ENCODE results near the gene FAR2. TPM values are rescaled to one million over a fixed set of nuclear protein-coding genes. Genes with fewer than 3 reads are reported as not detected.

The FAR2 gene
- total RNA-seq, 4 donors from 2014 or later, result 8.4 to 16.6 (median 8.8) TPM

- TF ChIP-seq EP300 (IDR thresholded peaks at IDR 0.05) (no peak), POLR2A (IDR thresholded peaks at IDR 0.05) (no peak), CTCF (IDR thresholded peaks at IDR 0.05) (no peak)
- H3K36me3 ChIP-seq, result no peaks in the 10 kb centered on the region
- peaks cover 0 to 4% (median 0%) of the 10 kb centered on the region in 4 donors for H3K9me3 ChIP-seq
- no peaks in the 10 kb centered on the region for H3K27me3 ChIP-seq
- H3K27ac ChIP-seq, result no peak overlapping the region
- DNase-seq (ENCODE audit: low spot score in 2 of 2), result no peak
- no peak overlapping the region for H3K4me3 ChIP-seq
- H3K4me1 ChIP-seq, result no peaks in the 10 kb centered on the region
Measured at GRCh38 chr12:29226616-29227015, 77.5 kb downstream of the FAR2 start.

DNA sequence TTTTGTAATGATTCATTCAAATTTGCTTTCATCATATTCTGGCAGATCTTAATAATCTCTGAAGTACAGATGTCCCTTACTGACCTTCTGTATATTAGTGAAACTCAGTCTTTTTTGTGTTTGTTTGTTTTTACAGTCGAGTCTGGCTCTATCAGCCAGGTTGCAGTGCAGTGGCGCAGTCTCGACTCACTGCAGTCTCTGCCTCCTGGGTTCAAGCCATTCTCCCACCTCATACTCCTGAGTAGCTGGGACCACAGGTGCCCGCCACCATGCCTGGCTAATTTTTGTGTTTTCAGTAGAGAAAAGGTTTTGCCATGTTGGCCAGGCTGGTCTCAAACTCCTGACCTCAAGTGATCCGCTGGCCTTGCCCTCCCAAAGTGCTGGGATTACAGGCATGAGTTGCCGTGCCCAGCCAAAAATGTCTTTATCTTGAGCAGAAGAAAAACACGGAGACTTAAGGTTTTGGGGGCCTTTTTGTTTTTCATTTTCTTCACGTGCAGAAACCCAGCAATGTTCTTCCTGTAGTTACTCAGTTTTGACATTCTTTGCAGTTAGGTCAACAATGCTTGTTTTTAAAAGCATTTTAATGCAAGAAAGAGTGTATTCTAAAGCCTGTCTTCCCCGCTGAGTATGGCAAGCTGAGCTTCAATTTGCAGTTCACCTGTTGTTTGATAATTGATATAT is 79.5 kb downstream of the FAR2 start:
- WGBS, 2 donors, result 59 to 71% methylated on average over 9 of the region's 9 CpGs
- H3K9me3 ChIP-seq, result no peaks in the 10 kb centered on the region
- DNase-seq (ENCODE audit: low spot score in 2 of 2), result no peak
- no peaks in the 10 kb centered on the region for H3K36me3 ChIP-seq
- H3K27me3 ChIP-seq, result no peaks in the 10 kb centered on the region
- TF ChIP-seq POLR2A (IDR thresholded peaks at IDR 0.05), result no peak
- TF ChIP-seq CTCF (IDR thresholded peaks at IDR 0.05), result no peak
- no peak for TF ChIP-seq EP300 (IDR thresholded peaks at IDR 0.05)
- no peaks in the 10 kb centered on the region for H3K4me1 ChIP-seq
- H3K27ac ChIP-seq, result no peak overlapping the region
- no peak overlapping the region for H3K4me3 ChIP-seq

DNA sequence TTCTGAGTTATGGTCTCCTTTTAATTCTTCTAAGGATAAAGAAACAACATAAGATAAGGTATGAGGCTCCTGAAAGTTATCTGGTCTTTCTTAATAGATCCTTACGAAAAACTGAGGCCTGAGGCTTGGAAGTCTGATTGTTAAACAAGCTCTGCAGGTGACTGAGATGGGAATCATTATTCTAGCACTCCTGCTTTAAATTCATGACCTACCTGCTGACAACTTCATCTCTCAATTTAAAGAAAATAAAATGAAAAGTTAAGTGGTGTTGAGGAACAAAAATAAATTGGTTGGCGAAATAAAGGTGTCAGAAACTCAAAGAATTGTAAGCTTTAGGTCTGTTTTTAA is 80.1 kb downstream of the FAR2 start:
- Histone ChIP-seq H3K36me3 (no peaks in the 10 kb centered on the region), H3K4me3 (no peak overlapping the region), H3K27ac (no peak overlapping the region), H3K4me1 (no peaks in the 10 kb centered on the region), H3K27me3 (no peaks in the 10 kb centered on the region), H3K9me3 (no peaks in the 10 kb centered on the region)
- 89 to 90% methylated on average over 2 of the region's 2 CpGs for WGBS, 2 donors
- no peak for TF ChIP-seq CTCF (IDR thresholded peaks at IDR 0.05)
- no peak for TF ChIP-seq POLR2A (IDR thresholded peaks at IDR 0.05)
- TF ChIP-seq EP300 (IDR thresholded peaks at IDR 0.05), result no peak
- DNase-seq (ENCODE audit: low spot score in 2 of 2), result no peak

DNA sequence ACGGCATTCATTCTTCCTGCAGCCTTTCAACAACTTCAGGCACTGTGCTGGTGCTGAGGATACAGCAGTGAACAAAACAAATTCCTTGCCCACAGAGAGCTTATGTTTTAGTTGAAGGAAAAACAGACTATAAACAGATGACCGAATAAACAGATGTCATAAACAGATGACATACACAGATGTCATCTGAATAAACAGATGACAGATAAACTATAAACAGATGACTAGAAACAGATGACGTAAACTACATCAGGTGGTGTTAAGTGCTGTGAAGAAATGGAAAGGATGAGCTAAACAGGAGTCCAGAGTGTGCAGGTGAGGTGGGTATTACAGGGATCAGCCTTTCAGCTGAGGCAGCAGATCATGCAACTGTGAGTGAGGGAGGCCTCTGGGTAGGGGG is 80.9 kb downstream of the FAR2 start:
- DNase-seq (ENCODE audit: low spot score in 2 of 2), result no peak
- TF ChIP-seq EP300 (IDR thresholded peaks at IDR 0.05), result no peak
- no peak for TF ChIP-seq POLR2A (IDR thresholded peaks at IDR 0.05)
- no peak for TF ChIP-seq CTCF (IDR thresholded peaks at IDR 0.05)
- H3K9me3 ChIP-seq, result no peaks in the 10 kb centered on the region
- no peaks in the 10 kb centered on the region for H3K27me3 ChIP-seq
- no peak overlapping the region for H3K4me3 ChIP-seq
- no peaks in the 10 kb centered on the region for H3K36me3 ChIP-seq
- no peak overlapping the region for H3K27ac ChIP-seq
- no peaks in the 10 kb centered on the region for H3K4me1 ChIP-seq
- 96% methylated on average over 3 of the region's 3 CpGs for WGBS, 2 donors

- no peaks in the 10 kb centered on the region for H3K4me1 ChIP-seq
- H3K27ac ChIP-seq, result no peak overlapping the region
- H3K4me3 ChIP-seq, result no peak overlapping the region
- H3K27me3 ChIP-seq, result no peaks in the 10 kb centered on the region
- WGBS, 2 donors, result 77 to 78% methylated on average over 2 of the region's 2 CpGs
- no peaks in the 10 kb centered on the region for H3K36me3 ChIP-seq
- no peak for TF ChIP-seq CTCF (IDR thresholded peaks at IDR 0.05)
- TF ChIP-seq EP300 (IDR thresholded peaks at IDR 0.05), result no peak
- DNase-seq (ENCODE audit: low spot score in 2 of 2), result no peak
- H3K9me3 ChIP-seq, result no peaks in the 10 kb centered on the region
Measured at GRCh38 chr12:29230800-29231560, 81.9 kb downstream of the FAR2 start.

Data from tibial nerve (tissue), 4 donors.